A673 (cell line): Measurements from ENCODE around the gene TBC1D16. TPM values are rescaled to one million over a fixed set of nuclear protein-coding genes. Genes with fewer than 3 reads are reported as not detected.

Source experiments
- BruUV-seq: library from RNA; stranded (reverse); fragments of 400-500 nt; replicated peaks from 2 replicates; lab custom pipeline; 2021; lab: Mats Ljungman, UMichigan
- CTCF ChIA-PET: fragments of 300-600 bp; sonication (Branson Sonifier 250); formaldehyde crosslinking; loops from one replicate; lab custom pipeline; 2022; ENCODE audit warnings: antibody characterized with exemption; lab: Charles Lee
- POLR2A ChIA-PET: fragments of 300-600 bp; sonication (Branson Sonifier 250); formaldehyde crosslinking; loops from one replicate; lab custom pipeline; 2022; ENCODE audit warnings: antibody characterized with exemption; ENCODE audit not compliant: low non-redundant PET; lab: Charles Lee
- DNase-seq: peaks from one replicate; pipeline ENCODE4 v3.0.0-alpha.2; 2015; ENCODE audit warnings: low spot score
- H3K27ac ChIP-seq: fragments of 200-600 bp; sonication (generic); 2 replicates; pipeline ENCODE4 v1.5.1; 2016; ENCODE audit warnings: mixed run types, low read depth, mild to moderate bottlenecking, mixed read lengths, antibody characterized with exemption, low read length; ENCODE audit not compliant: poor library complexity, severe bottlenecking
- H3K27me3 ChIP-seq: fragments of 200-600 bp; sonication (generic); replicated peaks from 2 replicates; pipeline ENCODE4 v1.6.1; 2017; ENCODE audit warnings: mixed run types, low read depth, mild to moderate bottlenecking, mixed read lengths, antibody characterized with exemption, low read length; ENCODE audit not compliant: insufficient read depth, poor library complexity
- H3K36me3 ChIP-seq: fragments of 200-600 bp; sonication (generic); 2 replicates; pipeline ENCODE4 v1.6.1; 2016; ENCODE audit warnings: mixed run types, mild to moderate bottlenecking, mixed read lengths, antibody characterized with exemption, low read length; ENCODE audit not compliant: insufficient read depth, poor library complexity, severe bottlenecking
- H3K4me1 ChIP-seq: fragments of 200-600 bp; sonication (generic); 2 replicates; pipeline ENCODE4 v1.6.1; 2017; ENCODE audit warnings: mixed run types, mild to moderate bottlenecking, mixed read lengths, antibody characterized with exemption, low read length; ENCODE audit not compliant: insufficient read depth, poor library complexity, severe bottlenecking
- H3K4me3 ChIP-seq: fragments of 200-600 bp; sonication (generic); 2 replicates; pipeline ENCODE4 v1.5.1; 2016; ENCODE audit warnings: low read depth, mixed run types, mild to moderate bottlenecking, mixed read lengths, low read length; ENCODE audit not compliant: poor library complexity, severe bottlenecking
- H3K9me3 ChIP-seq: fragments of 200-600 bp; sonication (generic); 2 replicates; pipeline ENCODE4 v1.6.1; 2016; ENCODE audit warnings: mixed run types, low read depth, mild to moderate bottlenecking, mixed read lengths, antibody characterized with exemption, low read length; ENCODE audit not compliant: poor library complexity, severe bottlenecking
- EZH2 ChIP-seq: fragments of 200-600 bp; sonication (generic); IDR thresholded peaks from 2 replicates; pipeline ENCODE4 v1.6.1; 2017; ENCODE audit warnings: borderline replicate concordance, low read depth, mild to moderate bottlenecking, mixed read lengths, antibody characterized with exemption, low read length; ENCODE audit not compliant: poor library complexity, severe bottlenecking
- intact Hi-C: fragments of 100-400 bp; cut with micrococcal nuclease; formaldehyde crosslinking; loops from one replicate; pipeline ENCODE4 v1.10.0; 2022; ENCODE audit not compliant: unreplicated experiment
- total RNA-seq: library from RNA; stranded (reverse); gene quantifications from 2 replicates; pipeline ENCODE4 v1.2.3, GENCODE V29; 2021
- TF ChIP-seq, protein P1 (sequence below): fragments of 300-800, 200-600 bp; sonication (generic); conservative IDR thresholded peaks from 2 replicates; pipeline ENCODE4 v1.5.1; 2017; ENCODE audit warnings: low read depth, mild to moderate bottlenecking, antibody characterized with exemption, low read length, moderate library complexity, mixed read lengths

Gene TBC1D16
- total RNA-seq, 1 experiment from 2014 or later = 49.1 TPM

DNA sequence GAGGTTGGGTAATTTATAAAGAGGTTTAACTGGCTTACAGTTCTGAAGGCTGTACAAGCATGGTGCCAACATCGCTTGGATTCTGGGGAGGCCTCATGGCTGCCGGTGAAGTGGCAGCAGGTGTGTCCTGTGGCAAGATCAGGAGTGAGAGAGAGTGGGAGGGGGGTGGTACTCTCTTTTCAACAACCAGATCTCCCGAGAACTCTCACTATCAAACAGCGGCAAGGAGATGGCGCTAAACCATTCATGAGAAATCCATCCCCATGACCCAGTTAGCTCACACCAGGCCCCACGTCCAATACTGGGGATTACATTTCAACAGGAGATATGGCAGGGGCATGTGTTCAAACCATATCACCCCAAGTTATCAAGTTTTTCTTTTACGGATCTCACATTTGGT is 152.5 kb downstream of the TBC1D16 start:
- Histone ChIP-seq H3K9me3 (no peaks in the 10 kb centered on the region), H3K27me3 (no peaks in the 10 kb centered on the region), H3K36me3 (no peaks in the 10 kb centered on the region), H3K4me1 (no peaks in the 10 kb centered on the region), H3K4me3 (no peak overlapping the region), H3K27ac (no peak overlapping the region)
- no TSS peak for BruUV-seq
- DNase-seq = no peak
- TF ChIP-seq, protein P1, sequence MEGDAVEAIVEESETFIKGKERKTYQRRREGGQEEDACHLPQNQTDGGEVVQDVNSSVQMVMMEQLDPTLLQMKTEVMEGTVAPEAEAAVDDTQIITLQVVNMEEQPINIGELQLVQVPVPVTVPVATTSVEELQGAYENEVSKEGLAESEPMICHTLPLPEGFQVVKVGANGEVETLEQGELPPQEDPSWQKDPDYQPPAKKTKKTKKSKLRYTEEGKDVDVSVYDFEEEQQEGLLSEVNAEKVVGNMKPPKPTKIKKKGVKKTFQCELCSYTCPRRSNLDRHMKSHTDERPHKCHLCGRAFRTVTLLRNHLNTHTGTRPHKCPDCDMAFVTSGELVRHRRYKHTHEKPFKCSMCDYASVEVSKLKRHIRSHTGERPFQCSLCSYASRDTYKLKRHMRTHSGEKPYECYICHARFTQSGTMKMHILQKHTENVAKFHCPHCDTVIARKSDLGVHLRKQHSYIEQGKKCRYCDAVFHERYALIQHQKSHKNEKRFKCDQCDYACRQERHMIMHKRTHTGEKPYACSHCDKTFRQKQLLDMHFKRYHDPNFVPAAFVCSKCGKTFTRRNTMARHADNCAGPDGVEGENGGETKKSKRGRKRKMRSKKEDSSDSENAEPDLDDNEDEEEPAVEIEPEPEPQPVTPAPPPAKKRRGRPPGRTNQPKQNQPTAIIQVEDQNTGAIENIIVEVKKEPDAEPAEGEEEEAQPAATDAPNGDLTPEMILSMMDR = no peak
- TF ChIP-seq EZH2 = no peak
- intact Hi-C loops = no loop called here
- POLR2A ChIA-PET = no interaction called here
- CTCF ChIA-PET = no interaction called here

Other genes starting within 250 kb of the TBC1D16 start
- 24.5 and 27.0 TPM in 2 replicates for gene CBX8, start 238.8 kb downstream of the TBC1D16 start, total RNA-seq
- gene CBX4, start 196.4 kb downstream of the TBC1D16 start, total RNA-seq = 42.6 and 45.5 TPM in 2 replicates
- gene CCDC40, start 770 bp upstream of the TBC1D16 start, total RNA-seq = 3.5 and 6.4 TPM in 2 replicates
- gene GAA, start 65.7 kb upstream of the TBC1D16 start, total RNA-seq = 7.5 and 12.7 TPM in 2 replicates
- gene EIF4A3, start 111.3 kb upstream of the TBC1D16 start, total RNA-seq = 155 and 158 TPM in 2 replicates
- gene CARD14, start 134.2 kb upstream of the TBC1D16 start, total RNA-seq = 0.09 TPM in 1 of 2 replicates, not detected in the other
- 32.8 and 33.4 TPM in 2 replicates for gene SGSH, start 184.5 kb upstream of the TBC1D16 start, total RNA-seq
- gene SLC26A11, start 184.6 kb upstream of the TBC1D16 start, total RNA-seq = 23.5 and 23.6 TPM in 2 replicates
- gene RNF213, start 225.0 kb upstream of the TBC1D16 start, total RNA-seq = 78.0 and 102 TPM in 2 replicates